Stimulated activated CD8-positive, alpha-beta memory T cell treated with anti-CD3 and anti-CD28 coated beads, Interleukin-2, amount 100 ng/mL, for 1 hour (primary cell): ENCODE data around the gene NEIL3.
"Not testable (repeated sequence)": the region's sequence is repeated elsewhere in the genome, so short reads cannot be mapped to it uniquely, and the experiment has no call there.

ENCODE experiments used
- DNase-seq, 2 donors: peaks; one replicate each; pipeline ENCODE4 v3.0.0-alpha.2; 2020; ENCODE audit warnings: low read depth in 2 of 2

Gene NEIL3

DNA sequence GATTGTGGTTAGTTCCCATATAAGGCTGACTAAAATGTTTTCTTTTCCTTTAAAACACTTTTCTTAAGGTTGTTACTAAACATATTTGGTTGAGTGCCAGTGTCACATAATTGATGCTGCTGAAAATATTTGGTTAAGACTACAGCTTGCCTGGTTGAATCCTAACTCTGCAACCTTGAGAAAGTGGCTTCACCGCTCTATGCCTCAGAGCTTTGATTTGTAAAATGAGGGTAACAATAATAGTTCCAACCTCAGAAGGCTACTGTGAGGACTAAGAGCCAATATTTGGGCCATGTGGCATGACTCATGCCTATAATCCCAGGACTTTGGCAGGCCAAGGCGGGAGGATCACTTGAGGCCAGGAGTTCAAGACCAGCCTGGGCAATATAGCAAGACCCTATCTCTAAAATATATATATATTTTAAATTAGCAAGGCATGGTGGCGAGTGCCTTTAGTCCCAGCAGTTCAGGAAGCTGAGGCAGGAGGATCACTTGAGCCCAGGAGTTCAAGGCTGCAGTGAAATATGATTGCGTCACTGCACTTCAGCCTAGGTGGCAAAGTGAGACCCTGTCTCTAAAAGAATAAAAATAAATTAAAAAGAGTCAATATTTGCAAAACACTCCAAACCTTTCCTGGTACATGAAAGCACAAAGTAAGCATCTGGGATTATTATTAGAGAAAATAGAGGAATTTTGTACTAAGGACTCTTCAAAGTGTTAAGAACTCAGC, 7.1 kb upstream of the NEIL3 start:
- no peak for DNase-seq

DNA sequence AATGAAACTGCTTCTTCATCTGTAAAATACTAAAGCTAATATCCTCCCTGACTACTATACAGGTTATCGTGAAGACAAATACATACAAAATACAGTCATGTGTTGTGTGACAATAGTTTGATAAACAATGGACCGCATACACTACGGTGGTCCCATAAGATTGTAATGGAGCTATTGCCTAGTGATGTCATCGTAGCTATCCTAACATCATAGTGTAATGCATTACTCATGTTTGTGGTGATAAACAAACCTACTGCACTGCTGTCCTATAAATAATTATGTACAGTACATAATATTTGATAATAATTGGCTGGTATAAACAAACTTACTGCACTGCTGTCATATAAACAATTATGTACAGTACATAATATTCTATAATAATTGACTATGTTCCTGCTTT, 5.6 kb upstream of the NEIL3 start:
- DNase-seq, result no peak

DNA sequence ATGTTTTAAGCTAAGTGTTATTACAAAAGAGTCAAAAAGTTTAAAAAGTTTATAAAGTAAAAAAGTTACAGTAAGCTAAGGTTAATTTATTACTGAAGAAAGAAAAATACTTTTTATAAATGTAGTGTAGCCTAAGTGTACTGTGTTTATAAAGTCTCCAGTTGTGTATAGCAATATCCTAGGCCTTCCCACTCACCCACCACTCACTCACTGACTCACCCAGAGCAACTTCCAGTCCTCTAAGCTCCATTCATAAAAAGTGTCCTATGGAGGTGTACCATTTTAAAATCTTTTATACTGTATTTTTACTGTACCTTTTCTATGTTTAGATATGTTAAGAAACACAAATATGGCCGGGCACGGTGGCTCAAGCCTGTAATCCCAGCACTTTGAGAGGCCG, 4.8 kb upstream of the NEIL3 start:
- not testable (repeated sequence) for DNase-seq

DNA sequence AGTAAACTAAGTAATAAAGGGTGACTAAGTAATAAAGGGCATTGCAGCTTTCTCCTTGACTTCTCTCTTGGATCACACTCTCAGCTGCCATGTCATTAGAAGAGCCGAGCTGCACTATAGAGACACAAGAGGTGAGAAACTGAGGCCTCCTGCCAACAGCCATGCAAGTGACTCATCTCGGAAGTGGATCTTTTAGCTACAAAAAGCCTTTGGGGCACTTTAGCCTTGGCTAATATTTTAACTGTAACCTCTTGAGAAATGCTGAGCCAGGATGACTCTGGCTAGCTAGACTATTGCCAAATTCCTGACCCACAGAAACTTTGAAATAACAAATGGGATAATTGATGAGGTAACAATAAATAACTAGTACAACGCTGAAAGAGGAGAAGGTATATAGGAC, 1.5 kb upstream of the NEIL3 start:
- DNase-seq, result no peak

DNA sequence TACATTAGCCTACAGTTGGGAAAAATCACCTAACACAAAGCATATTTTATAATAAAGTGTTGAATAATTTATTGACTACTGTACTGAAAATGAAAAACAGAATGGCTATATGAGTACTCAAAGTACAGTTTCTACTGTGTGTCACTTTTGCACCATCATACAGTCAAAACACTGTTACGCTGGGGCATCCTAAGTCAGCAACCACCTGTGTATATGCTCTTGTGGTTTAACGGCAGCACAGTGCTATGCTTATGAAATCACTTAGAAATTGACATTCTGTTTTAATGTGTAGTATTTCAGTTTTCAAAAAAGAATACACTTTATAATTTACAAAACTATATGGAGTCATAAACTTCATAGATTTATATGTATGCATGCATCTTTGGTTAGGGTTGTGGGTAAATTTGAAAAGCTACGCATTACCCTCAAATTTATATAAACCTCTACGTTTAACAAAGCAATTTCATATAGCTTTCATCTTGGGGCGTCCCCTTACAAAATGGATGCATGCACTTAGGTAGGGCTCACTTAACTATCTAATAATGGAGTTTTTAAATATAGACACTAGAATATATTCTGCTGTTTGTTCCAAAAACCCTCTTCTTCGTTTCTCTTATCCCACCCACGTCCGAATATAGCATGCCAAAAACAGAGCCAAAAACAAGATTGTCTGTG, 690 bp upstream of the NEIL3 start:
- no peak for DNase-seq

DNA sequence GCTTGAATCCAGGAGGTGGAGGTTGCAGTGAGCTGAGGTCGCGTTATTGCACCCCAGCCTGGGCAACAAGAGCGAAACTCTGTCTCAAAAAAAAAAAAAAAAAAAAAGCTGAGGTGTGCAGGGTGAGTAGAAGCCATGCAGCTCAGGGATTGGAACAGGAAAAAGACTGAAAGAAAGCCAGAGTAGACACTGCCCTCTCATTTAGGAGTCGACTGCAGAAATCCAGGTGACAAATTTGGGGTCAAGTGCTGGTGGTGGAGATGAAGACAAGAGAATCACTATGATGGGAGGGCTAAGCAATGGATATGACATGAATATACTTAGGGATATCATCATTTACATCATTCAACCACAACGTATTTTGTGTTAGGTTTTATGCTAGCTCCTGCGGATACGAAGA, 1.9 kb downstream of the NEIL3 start:
- no peak for DNase-seq

DNA sequence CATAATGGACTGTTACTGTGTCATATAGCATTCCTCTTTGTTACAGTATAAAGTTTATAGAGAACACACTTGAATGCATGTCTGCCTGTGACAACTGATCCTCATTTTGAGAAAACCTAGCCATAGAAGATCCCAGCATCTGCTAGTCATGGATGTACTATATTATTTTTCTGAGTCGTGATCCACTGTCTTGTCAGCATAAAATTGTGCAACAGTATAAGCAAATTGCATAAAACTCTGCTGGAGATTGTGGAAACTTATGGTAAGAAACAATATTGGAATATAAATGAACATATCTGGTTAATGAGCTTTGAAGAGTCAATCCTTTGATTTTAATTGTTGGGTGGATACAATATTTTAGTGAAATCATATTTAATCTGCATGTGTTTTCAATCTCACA, 3.6 kb downstream of the NEIL3 start:
- DNase-seq, result no peak

DNA sequence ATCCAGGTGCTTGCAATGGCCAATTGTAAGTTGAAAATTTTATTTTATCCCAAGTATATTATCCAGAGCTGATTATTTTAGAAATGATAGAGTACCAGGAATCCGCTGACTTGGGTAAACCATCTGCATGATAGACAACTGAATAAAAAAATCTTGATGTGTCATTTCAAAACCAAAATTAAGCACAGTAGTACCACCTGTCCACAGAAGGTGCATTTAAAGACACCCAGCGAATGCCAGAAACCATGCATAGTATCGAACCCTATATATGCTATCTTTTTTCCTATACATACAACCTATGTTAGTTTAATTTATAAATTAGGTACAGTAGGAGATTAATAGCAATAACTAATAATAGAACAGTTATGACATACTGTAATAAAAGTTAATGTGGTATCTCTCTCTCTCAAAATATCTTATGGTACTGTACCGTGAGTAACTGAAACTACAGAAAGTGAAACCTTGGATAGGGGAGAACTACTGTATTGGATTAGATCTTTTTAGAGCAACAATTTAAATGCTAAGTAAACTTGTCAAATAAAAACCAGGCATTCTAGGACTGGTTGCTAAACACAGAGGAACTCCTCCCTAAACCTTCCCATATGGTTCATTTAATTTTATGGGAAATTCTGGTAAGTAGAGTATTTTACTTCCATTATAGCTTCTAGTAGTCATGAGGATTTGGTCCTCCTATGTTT, 6.2 kb downstream of the NEIL3 start:
- DNase-seq, result no peak

DNA sequence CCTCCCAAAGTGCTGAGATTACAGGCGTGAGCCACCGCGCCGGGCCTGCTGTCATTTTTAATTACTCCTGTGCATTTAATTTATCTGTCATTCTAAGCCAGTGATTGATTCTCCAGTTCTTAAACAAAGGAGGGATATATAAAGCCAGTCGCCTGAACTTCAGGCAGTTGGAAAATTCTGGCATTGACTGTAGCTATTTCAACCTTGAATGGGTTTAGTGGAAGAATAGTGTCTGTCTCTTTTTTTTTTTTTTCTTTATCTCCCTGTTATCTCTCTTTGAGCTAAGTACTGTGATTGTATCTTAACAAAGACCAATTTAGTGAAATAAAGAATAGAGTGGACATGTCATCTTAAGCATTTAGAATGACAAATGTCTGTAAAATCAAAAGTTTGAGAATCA, 11.0 kb downstream of the NEIL3 start:
- no peak for DNase-seq

DNA sequence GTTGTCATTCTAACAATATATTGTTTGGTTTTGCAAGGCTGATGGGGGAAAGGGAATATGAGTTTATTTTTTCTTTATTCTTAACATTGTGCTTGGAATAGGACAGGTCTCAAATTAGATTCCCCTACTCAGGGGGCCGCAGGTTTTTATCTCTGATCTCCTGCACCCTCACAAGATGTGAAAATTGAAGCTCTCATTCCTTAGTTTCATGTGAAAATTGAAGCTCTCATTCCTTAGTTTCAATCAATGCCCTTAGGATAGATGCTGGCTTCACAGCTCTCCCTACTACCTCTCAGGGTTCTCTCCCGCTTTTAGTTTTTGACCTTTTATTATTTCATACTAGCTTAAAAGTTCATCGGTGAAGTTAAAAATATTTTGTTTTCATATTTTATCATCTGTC, 12.0 kb downstream of the NEIL3 start:
- DNase-seq, result no peak

DNA sequence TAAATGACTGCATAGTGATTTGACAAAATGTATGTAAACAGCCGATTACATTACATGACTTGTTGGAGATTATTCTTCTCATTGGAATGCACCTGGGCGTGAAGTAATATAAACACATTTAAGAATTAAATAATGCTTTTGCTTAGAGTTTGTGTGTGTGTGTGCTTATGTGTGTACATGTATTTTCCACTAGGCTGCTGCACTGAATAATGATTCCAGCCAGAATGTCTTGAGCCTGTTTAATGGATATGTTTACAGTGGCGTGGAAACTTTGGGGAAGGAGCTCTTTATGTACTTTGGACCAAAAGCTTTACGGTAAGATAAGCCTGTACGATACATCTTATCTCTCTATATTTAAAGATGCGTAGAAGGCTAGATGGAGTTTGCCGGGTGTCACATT, 12.6 kb downstream of the NEIL3 start:
- no peak for DNase-seq

DNA sequence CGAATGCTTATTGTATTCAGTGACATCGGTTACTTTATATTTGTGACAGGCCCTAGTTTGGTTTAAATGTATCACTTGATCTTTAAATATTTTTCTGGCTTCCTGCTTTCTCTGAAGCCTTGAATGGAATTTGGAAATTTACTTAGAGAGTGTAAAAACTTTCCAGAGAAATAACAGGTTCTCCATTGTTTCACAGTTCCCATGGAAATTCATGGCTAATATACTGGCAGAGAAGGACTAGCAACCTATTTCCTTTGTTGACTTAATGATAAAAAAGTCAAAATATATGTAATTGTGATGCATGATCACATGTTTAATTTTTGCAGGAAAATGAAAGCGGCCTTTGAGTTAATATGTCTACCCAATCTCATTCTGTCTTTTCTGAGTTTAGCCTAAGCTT, 13.2 kb downstream of the NEIL3 start:
- no peak for DNase-seq

DNA sequence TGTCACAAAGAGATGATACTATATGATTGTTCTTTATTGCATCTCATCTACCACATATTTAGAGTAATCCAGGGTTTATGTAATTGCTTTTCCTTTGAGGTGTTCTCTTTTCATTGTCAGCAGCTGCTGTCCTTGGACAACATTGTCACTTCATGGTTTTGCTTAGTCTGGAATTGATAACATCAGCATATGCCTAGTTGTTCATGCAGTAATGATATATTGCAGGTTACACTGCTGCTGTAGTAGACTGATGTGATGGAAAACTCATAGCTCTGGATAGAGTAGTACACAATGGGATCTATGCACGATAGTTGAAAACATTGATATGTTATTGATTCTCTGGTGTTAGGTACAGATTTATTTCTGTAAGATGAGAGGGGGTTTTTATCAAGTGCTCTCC, 13.7 kb downstream of the NEIL3 start:
- DNase-seq, result no peak

DNA sequence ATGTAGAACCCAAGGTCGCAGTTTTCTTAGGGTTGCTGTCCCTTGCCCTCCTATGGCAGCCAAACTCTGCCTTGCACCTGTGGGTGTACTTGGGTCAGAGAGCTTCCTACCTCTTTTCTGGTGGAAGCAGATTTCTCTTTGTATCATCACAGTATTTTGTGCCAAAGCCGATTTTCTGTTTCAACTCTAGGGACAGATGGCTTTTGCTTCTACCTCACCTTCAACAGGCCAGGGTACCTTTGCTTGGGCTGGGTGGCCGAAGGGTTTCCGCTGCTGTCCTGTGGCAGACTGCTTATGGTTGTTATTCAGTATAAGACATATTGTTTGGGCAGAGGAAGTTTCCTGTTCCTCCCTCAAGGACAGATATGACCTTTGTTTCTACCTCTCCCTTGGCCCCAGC, 22.4 kb downstream of the NEIL3 start:
- no peak for DNase-seq

DNA sequence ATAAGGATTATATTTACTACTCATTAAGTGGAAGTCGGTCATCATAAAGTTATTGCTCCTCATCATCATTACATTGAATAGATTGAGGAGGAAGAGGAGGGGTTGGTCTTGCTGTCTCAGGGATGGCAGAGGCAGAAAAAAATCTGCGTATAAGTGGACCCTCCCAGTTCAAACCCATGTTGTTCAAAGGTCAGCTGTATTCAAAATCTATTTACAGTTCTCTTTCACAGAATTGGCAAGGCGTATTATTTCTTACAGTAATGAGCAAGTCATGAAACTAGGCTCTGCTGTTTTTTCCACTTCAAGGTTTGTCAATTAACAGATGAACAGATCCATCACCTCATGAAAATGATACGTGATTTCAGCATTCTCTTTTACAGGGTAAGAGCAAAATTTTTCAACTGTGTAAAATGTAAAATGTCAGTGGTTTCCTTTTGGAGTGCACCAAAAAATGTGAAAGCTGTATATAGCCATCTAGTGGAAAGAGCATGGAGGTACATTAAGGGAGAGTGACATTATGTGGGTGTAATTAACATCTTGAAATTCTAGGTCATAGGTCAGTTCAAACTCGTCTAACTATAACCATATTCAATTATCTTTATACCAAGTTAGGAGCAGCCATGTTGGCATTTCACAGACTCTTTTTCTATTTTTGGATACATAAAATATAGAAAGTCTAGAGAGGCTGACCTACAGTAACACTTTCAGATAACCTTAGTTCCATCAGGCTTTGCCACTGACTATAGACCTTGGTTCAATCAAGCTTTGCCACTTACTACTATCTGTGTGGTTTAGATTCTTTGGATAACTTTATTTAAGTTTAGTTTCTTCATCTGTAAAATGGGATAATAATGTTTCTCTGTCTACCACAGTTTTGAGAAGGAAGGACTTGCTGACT, 30.1 kb downstream of the NEIL3 start:
- no peak for DNase-seq

DNA sequence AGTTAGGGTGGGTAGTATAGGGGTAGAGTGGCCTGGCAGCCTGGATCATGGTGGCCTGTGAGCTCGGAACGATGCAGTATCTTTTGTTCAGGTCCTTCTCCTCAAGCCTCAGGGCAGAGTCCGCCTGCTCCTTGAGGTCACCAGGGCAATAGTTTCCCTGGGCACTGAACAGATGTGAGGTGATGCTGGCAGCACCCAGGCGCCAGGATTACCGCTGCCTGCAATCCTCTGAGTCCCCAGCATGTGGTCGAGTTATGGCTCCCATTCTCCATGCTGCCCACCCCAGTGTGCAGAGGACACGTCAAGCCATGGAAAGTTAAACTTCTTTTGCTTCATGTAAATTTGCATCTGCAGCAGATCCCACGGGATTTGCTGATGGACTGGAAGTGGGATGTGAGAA, 38.7 kb downstream of the NEIL3 start:
- no peak for DNase-seq

DNA sequence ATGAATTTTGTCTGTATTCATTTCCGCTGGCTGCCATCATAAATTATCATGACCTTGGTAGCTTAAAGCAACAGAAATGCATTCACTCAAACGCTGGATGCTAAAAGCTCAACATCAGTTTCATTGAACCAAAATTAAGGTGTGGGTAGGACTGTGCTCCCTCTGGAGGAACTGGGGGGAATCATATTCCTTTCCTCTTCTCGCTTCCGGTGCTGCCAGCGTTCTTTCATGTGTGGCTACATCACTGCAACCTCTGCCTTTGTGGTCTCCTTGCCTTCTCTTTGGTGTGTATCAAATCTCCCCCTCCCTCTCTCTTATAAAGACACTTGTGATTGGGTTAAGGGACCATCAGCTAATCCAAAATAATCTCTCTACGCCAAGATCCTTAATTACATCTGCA, 39.5 kb downstream of the NEIL3 start:
- no peak for DNase-seq

DNA sequence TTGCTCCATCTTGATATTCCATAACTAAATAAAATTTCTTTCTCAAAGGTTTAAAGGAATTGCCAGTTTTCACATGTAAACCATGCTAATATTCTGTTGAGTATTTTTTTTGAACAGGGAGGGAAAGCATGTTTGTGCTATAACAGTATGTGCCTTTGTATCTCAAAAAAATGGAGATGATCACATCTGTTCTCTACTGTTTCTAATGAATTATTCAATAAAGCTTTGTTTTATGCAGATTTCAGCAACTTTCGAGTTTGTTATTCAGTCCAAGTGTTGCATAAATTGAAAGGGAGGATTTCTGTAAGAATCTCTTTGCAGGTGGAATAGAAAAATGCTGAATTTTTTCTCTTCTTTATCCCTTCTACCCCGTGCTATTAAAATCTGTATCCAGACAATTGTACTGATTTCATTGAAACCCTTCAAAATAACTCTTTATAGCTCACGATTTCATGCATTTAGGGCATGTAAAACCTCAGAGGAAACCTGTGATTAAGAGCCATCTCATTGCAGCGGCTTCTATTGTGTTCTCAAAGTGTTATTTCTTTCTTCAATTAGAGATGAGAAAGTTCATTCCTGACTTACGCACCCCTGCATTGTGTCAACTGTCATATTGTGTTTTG, 42.1 kb downstream of the NEIL3 start:
- DNase-seq, result no peak

DNA sequence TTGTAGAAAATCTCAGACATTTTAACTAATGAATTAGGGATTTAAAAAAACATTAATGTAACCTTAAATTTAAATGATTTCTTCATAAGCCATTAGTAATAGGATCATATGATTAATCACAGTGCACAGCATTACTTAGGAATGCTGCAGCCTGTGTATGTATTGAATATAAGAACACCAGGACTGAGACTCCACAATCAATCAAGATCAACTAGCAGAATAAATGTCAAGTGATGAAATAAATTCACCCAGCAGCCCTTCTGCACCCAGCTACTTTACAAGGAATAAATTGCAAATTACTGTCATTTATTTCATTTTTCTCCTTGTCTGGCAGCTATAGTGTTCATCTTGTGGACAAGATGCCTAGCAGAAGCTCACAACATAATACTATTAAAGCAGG, 46.5 kb downstream of the NEIL3 start:
- no peak for DNase-seq

DNA sequence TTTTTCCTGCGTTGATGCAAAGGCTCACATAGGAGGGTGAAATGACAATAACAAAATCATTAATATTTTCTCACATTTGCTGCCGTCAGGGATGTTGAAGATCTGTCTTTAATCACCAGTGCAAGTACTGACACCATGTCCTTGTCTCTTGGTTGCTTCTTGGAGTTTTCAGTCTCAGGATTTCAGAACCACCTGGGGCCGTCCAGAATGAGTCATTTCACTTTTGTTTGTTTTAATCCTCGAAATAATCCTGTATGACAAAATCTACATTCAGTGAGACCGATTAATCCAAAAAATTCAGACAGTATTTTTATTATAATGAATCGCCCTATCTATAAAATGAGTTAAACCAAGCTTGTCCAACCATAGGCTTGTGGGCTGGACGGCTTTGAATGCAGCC, 47.2 kb downstream of the NEIL3 start:
- no peak for DNase-seq

DNA sequence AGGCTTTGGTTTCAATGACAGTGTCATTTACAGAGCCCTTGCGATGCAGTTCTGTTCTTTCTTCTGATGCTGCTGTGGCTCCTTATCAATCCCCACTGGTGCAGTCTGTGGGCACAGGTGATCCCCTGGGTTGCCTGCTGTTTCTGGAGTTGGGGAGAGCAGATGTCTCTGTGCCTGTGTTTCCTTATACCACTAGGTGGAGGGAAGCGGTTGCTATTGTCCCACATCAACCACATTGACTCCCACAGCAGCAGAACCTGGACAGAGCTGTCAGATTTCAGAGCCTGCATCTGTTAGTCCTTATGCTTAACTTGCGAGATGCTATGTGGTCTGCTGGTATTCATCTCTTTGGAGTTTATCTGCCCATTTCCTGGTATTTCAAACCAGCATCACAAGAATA, 57.7 kb downstream of the NEIL3 start:
- no peak for DNase-seq

DNA sequence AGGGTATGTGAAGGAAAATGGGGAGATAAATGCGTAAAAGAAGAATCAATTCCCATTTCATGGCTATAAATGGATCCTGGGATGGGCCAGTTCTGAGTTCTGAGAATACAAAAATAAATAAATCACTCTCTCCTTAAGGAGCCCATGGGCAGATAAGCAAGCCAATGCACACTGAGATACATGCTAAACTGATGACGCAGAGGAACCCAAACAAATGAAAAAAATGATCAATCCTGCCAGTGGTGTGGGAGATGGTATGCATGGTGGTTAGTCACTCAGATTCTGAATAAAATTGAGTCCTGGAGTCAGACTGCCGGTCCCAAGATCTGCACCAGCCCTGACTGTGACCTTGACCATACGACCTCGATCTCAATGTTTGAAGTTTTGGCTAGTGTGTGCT, 59.7 kb downstream of the NEIL3 start:
- DNase-seq, result no peak
